Stimulated activated CD4-positive, alpha-beta T cell treated with anti-CD3 and anti-CD28 coated beads, Interleukin-2, amount 100 ng/mL, for 24 hours (primary cell): ENCODE measurements around the gene BTNL9.
"Not testable (repeated sequence)": the region's sequence is repeated elsewhere in the genome, so short reads cannot be mapped to it uniquely, and the experiment has no call there.

Experiments used
- DNase-seq, 2 donors: peaks; one replicate each; pipeline ENCODE4 v3.0.0-alpha.2; 2020

Gene BTNL9

GRCh38 chr5:181101030-181101641, 61.1 kb downstream of the BTNL9 start:
- DNase-seq, result peak in 1 of 2 donors; percentile 17

- DNase-seq, result not testable (repeated sequence)
Observed at GRCh38 chr5:181101930-181102674, 62.0 kb downstream of the BTNL9 start.

GRCh38 chr5:181104259-181104568, 64.1 kb downstream of the BTNL9 start:
- DNase-seq, result not testable (repeated sequence)

- not testable (repeated sequence) for DNase-seq
Observed at GRCh38 chr5:181104606-181105390, 64.7 kb downstream of the BTNL9 start.

GRCh38 chr5:181105391-181106025, 65.4 kb downstream of the BTNL9 start:
- no peak for DNase-seq

GRCh38 chr5:181107699-181108098, 67.6 kb downstream of the BTNL9 start:
- DNase-seq, result no peak

GRCh38 chr5:181108578-181109165, 68.6 kb downstream of the BTNL9 start:
- no peak for DNase-seq

- DNase-seq, result no peak
Observed at GRCh38 chr5:181109489-181110013, 69.5 kb downstream of the BTNL9 start.

- DNase-seq, result no peak
Observed at GRCh38 chr5:181111010-181111409, 70.9 kb downstream of the BTNL9 start.
